HG03045 (cell line): ENCODE data around the gene TRIL.

Experiments
- ATAC-seq: cut with Tn5 transposase; IDR thresholded peaks from one replicate; pipeline ENCODE4 v1.9.1; 2021; ENCODE audit warnings: mild to moderate bottlenecking, moderate library complexity; ENCODE audit not compliant: unreplicated experiment

The TRIL gene

DNA sequence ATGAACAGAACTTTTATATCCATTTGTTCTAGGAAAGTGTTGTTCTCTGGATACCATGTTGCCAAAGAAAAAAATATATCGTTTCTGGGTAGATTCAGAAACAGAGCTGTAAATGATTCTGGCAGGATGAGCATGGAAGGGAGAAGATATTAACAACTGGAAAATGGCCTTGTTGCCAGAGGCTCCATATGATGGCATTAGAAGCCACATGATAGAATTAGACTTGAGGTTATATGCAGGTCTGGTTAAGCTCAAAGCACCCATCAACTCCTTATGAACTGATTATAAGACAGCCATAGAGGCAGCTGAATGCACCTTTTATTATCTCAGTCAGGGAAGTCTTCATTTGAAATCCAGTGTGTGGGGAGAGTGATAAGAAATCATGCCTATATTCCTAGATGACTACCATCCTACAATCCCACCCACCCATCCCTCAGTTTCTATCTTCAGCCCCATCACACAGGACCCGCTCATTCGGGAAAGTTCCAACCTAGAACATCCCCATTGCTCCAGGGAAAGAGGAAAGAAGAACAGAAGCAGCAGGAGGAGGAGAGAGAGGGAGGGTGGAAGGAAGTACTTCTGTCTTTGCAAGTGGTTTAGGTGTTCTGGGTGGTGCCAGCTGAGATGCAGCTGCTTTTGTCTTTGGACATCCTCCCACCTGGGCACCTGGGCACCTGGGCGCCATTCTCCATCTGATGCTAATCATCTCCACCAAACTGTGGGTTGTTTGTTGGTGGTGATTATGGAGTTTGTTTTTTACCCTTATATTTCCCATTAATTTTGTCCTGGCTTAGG is 25.5 kb upstream of the TRIL start:
- no peak for ATAC-seq

DNA sequence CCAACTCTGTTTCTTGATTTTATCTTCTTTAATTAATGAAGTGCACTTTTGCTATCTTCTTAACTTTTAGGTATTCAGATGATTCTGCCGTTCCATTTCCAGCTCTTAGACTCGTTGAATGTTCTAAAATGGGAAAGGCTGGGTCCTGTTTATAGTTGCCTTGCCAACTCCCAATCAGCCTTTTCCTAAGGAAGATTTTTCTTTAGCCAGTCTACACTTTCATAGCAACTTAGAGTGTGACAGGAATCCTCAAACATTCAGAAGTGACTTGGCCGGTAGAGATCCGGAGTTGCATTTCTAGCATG is 23.0 kb upstream of the TRIL start:
- no peak for ATAC-seq

DNA sequence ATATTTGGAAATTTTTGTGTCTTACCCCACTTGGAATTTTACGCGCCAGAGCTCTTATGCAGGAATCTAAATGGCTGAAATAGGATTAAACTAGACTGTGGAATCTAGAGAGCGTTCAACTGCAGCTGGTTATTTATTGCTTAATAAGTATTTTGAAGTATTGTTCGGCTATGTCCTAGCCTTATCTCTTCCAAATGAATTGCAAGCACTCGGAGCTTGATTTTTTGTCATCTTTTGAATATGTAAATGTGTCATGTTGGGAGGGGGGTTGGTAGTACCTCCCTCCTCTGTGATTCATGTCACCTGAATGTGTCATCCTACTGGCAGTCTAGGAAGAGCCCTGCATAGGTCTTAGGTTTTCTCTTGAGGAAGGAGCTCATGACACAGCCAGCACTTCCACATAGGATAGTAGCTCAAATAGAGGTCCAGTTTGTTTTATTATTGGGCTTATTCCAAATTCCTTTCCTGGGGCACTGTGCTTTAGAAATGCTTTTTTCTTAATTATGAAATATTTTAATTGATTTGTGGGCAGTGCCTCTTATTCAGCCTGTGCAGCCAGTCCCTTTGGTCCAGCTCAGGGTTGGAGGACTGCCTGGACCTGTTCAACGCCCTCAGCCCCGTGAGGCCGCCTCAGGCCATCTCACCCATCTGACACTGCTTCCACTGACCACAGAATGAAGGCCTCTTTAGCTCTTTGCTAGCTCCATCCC is 22.5 kb upstream of the TRIL start:
- ATAC-seq = no peak

DNA sequence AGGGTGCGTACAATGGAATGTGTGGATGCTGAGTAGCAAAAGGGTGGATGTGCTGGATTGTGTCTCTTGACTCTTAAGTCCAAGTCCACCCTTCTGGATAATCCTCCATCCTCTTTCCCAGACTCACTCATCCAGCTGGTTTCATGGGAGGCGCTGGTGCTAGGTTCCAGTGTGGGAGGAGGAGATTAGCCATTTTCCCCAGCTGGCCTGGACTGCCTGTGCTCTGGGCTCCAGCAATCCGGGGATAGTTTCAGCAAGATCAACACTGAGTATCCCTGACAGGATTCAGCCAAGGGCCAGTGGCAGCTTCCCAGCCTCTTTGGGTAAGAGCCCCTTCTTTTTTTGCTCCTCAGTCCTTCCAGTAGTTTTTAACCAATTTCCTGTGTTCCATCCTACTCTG is 21.6 kb upstream of the TRIL start:
- no peak for ATAC-seq

DNA sequence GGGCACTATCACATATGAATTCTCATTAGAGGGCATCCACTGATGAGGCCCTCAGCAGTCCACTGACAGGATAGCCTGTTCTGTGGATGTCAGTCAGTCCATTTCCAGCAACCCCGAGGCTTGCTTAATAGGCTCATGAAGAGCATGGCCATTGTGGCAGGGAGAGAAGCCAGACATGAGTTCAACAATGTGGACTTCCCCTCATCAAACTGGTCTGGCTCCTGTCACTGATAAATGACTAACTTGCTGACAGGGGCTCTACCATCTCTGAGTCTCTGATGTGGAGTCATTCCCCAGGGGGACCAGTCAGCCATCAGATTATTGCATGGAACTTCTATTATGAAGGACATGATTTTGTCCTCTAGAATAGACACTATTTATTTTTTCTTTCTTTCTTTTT is 19.8 kb upstream of the TRIL start:
- ATAC-seq = no peak

DNA sequence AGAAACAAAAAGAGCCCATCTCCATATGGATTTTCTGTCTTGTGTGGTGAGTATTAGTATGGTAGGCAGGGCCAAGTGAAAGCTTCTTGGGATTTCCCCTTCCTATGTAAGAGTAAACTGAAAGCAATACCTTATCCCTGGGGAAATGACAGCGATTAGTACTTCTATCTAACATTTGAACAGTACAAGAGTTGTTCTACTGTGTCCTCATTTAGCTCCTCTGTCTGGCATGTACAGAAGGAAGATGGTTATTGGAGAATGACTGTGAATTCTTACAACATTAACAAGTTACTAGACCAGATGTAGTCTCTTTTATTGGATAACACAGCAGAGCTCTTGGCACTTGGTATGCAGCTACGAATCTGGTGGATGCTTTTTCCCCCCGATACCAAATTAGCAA is 17.9 kb upstream of the TRIL start:
- no peak for ATAC-seq

DNA sequence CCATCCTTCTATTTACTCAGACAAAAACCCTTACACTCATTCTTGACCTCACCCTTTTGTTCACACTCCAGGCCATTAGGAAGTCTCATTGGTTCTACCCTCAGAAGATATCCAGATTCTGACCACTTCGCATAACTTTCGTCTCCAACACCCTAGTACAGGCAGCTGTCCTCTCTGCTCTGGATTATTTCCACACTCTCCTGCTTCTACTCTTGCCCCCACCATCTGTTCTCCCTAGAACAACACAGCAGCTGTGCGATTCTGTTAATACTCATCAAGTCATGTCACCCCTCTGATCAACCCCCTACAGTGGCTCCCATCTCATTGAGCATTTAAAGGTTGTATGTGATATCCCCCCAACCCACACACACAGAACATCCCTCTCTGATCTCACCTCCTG is 15.5 kb upstream of the TRIL start:
- no peak for ATAC-seq

DNA sequence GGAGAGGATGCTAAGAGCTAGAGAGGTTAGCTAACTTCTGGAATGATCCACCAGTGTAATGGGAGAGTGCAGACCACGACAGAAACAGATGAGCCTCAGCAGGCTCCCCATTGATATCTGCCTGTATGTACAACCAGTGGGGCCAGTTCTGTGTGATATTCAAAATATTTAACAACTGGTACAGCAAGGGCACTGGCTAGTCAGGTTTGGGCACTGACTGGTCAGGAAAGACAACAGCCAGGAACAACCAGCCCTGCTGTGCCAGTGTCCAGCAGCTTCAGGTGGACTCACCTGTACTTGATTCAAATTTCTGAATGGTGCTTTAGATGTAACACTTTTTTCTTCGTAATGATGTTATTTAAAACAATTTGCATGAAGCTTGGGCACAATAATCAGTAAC is 5.9 kb upstream of the TRIL start:
- ATAC-seq = no peak

DNA sequence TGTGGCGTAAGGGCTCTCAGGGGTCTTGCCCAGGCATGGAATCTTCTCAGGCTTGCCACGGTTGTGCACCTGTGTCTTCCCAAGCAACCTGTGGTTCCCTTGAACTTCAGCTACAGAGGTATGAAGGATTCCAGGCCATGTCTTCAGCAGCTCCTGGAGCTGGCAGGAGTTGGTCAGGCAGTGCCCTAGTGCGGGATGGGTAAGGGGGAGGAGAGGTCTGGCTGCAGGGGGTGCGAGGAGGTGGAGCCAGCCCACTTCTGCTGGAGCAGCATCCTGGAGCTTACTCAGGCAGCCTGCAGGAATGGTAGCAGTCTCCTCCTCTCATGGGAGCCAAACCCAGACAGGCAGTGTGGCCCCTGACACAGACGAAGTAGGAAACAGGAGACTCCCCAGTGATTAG is 3.8 kb upstream of the TRIL start:
- ATAC-seq = no peak

DNA sequence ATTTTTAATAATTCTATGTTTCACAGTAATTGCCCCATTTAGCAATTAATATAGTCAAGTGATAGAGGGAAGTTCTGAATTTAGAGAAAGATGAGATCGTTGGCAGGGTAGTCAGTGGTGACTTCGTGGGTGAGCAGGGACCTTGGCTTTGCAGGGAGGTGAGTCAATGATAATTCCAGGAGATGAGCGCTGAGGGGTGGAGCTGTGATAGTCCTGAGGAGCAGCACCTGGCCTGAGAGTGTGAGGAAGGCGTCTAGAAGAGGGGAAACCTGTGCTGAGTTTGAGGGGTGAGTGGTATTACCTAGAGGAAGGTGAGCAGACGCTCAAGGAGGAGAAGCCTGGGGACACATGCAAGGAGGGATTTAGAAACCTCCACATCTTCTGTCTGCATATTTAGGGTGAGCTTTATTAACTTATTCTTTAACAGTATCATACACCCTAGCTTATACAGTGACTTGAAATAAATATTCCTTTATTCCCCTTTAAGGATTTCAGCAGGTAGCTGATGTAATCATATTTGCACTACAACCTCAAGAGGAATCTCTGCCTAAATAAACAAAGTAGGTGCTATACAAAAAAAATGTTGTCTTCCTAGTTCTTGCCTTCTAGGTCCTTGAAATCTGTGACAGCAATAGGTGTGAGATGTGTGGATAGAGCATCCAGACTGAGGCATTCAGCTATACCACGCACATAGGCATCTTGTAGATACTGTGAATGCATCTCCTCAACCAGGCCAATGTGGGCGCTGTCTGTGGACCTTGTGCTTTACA is 2.1 kb upstream of the TRIL start:
- no peak for ATAC-seq

DNA sequence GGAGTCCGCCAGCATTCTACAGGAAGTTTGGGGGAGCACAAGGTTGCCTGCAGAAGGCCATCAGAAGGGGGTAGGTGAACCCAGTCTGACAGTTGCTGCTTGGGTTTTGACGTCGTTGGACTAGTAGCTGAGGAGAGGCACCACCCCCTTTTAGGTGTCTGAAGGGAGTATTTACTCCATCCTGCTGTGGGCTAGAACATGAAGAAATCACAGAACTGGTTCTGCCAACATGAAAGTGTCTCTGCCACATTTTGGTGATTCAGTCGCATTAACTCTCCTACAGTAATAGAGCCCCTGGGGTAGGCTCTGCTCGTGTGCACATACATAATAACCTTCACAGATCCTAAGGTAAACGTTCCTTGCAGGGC is 834 bp upstream of the TRIL start:
- no peak for ATAC-seq

DNA sequence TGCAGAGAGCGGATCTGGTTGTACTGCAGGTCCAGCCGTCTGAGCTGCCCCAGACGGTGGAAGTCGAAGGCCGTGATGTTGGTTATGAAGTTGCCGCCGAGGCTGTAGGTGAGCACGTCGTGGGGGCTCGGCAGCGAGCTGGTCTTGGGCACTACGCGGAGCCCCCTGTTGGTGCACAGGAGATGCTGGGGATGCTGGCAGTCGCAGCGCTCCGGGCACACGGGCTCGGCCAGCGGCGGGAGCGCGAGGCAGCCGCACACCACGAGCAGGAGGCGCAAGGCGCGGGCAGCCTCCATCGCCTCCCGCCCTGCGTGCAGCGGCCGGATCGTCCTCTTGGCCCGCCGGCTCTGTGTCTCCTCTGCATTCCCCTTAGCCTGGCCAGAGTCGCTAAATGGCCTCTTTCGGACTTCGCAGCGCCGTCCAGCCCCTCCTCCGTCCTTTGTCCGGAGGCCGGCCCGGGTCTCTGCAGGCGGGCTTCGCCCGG is 337 bp downstream of the TRIL start:
- ATAC-seq = no peak

DNA sequence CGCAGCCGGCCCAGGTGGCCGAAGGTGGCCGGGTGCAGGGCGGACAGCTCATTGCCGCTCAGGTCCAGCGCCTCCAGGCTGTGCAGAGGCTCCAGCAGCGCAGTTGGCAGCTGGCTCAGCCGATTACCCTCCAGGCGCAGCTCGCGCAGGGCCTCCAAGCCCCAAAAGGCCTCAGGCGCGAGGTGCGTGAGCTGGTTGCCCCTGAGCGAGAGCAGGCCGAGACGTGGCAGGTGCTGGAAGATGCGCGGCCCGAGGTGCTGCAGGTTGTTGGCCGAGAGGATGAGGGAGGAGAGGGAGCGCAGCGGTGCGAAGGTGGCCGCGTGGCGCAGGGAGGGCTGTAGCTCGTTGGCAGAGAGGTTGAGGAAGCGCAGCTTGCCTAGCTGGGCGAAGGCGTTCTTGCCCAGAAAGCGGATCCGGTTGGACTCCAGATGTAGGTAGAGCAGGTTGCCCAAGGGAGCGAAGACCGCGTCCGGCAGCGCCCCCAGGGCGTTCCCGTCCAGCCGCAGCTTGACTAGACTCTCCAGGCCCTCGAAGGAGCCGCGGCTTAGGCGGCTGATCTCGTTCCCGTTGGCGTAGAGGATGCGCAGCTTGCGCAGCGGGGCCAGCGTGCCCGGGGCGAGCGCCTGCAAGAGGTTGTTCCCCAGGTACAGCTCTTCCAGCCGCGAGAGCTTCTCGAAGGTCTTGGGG is 923 bp downstream of the TRIL start:
- no peak for ATAC-seq

DNA sequence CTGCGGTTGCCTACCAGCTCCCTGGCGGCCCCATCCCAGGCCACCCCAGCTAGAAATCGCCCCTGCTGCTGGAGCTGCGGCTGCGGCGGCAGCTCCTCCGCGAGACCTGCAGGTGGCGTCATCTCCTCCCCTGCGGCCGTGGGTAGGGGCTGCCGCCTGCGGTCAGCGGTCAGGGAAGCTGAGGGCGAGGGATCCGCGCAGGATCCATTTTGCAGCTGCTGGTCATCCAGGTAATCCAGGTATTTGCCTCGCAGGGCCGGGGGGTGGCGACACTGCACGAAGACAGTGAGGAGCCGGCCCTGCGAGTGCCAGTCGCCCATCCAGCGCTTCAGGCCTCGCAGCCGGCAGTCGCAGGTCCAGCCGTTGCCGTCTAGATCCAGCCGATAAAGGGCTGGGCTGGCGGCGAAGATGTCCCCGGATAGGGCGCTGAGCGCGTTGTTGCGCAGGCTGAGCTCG is 1.5 kb downstream of the TRIL start:
- no peak for ATAC-seq

DNA sequence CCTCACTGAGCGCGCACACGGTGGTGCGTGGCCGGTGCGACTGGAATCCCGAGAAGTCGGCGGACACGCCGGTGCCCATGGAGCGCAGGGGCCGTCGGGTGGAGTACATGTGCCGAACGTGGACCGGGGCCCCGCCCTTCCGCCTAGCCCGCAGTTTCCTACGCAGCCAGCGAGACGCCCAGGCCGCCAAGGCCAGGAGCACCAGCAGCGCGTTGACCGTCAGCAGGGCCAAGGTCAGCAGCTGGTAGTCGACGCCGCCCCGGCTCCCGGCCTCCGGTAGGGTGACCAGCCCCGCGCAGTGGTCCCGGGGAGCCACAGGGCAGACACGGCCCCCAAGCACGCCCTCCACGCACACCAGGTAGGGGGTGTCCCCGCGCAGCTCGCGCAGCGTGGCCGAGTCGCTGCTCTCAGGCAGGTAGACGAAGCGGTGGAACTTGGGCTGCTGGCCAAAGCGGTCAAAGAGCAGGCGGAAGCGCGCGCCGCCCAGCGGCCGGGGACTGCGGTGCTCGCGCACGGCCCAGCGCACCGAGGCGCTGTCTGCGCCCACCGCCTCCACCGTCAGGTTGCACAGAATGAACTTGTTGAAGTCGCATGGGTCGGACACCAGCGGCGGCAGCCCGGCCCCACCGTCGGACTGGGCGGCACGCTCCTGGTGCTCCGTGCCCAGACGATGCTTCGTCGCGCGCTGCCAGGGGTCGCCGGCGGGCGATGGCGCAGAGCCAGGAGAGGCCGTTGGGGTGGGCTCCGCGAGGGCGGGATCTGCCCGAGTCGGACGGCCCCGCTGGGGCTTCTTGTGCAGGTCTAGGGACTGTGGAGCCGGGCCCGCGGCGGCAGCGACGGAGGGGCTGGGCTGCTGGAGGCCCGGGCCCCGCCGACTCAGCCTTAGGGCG is 2.2 kb downstream of the TRIL start:
- ATAC-seq = no peak

DNA sequence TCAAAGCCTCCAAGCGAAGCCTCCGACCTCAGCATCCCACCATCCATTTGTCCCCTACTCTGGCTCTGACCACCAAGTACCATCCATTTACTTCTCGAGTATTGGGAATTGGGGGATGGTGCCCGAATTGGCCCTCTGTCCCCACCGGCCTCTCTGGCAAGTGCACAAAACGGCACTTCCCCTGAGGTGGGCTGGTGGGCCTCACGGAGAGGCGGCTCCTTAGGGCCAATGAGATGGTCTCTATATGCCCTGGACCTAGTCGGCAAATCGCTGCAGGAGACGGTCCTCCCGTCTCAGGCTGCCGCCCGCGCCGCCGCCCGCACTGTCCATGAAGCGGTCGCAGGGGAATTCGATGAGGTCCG is 2.8 kb downstream of the TRIL start:
- ATAC-seq = no peak

DNA sequence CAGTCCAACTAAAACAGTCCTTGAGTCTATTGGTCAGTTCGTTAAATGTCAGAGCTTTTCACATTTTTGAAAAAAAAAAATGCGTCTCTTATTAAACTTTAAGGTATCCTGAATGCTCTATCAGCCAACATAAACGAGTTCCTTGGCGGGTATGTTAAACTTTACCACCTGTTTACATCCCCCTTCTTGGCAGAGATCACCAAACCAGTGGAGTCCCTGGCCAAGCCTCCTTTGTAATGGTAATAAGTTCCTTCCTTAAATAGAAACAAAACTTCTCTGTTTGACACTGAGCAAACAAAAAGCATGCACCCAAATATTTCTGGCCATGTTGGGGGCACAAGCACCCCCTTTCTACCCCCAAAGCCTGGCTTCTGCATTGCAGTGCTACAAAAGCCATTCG is 3.2 kb downstream of the TRIL start:
- no peak for ATAC-seq

DNA sequence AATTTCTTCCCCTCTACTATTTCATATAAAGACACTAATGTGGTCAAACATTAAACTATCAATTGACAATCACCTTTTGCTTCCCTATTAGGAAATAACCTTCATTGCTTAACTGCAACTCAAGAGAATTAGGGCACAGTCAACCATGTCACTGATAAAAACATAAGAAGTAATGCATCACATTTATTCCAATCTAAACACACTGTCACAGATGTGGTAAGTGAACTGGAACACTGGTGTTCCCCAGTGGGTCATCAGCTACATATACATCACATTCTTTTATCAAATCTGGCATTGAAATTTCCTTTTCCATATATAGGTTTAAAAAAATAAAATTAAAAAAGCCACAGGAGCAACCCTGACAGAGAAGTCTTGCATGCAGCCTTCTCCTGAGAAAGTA is 3.7 kb downstream of the TRIL start:
- no peak for ATAC-seq

DNA sequence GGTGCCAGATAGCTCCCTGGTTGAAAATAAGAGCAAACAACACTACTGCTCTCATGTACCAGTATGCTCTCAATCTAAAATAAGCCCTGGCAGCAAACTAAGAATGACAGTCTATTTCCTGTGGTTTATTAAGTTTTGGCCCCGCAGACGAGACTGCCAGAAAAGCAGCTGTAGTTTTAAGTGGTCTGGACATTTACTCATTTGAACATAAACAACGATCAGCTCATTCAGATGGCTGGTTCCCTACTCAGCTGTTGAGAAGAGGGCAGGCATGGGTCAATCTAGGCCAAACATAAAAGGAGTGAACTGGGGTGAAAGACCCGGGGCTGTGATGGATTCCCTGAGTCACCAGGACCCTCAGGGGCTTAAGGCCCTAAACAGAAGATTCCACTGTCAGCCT is 4.5 kb downstream of the TRIL start:
- no peak for ATAC-seq

DNA sequence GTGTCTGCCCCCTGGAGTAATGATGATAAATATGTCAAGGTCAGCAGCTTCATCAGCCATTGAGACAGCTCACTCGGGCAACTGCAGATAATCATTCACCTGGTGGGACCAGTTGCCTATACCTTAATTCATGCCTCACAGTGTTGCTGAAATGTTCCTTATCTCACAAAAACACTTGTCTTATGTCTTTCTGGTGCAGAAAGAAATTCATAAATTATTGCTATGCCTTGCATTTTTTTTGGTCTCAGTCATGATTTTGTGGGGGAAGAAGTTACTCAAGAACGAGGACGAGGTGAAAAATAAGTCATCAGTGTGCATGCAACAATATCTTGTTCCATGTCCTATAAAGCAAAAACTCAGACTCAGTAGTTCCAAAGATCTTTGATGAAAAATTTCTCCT is 16.0 kb downstream of the TRIL start:
- no peak for ATAC-seq
